HepG2 (cell line): ENCODE data around the gene LILRB3.
"Not testable (repeated sequence)": the region's sequence is repeated elsewhere in the genome, so short reads cannot be mapped to it uniquely, and the experiment has no call there.

Experiments used
- CTCF ChIP-seq: sonication (generic); formaldehyde crosslinking; IDR thresholded peaks from 2 replicates; pipeline ENCODE4 v1.5.0; 2020; ENCODE audit warnings: mild to moderate bottlenecking, missing genetic modification reagents, moderate library complexity
- GLI4 ChIP-seq: sonication (generic); formaldehyde crosslinking; IDR thresholded peaks from 2 replicates; pipeline ENCODE4 v1.5.1; 2020; ENCODE audit warnings: missing genetic modification reagents, mild to moderate bottlenecking, moderate library complexity, borderline replicate concordance
- POLR2A ChIP-seq, 2 experiments: IDR thresholded peaks; 2 replicates each; pipeline ENCODE4 v1.6.1; 2011; ENCODE audit warnings: low read depth in 2 of 2, low read length in 2 of 2, mild to moderate bottlenecking in 1 of 2, moderate library complexity in 1 of 2; ENCODE audit not compliant: insufficient read depth in 1 of 2
- SPEN ChIP-seq: sonication (generic); formaldehyde crosslinking; IDR thresholded peaks from 2 replicates; pipeline ENCODE4 v1.5.1; 2020; ENCODE audit warnings: low read depth, mild to moderate bottlenecking, missing genetic modification reagents
- ZNF33A ChIP-seq: sonication (generic); formaldehyde crosslinking; IDR thresholded peaks from 2 replicates; pipeline ENCODE4 v1.5.1; 2020; ENCODE audit warnings: missing genetic modification reagents, mild to moderate bottlenecking, moderate library complexity, borderline replicate concordance

GRCh38 chr19:54207193-54207592 is 15.6 kb downstream of the LILRB3 start:
- TF ChIP-seq ZNF33A (CRISPR knock-in tag); GLI4 (CRISPR knock-in tag); SPEN (CRISPR knock-in tag); POLR2A (IDR thresholded peaks at IDR 0.05; ENCODE audit: insufficient read depth in 1 of 2, low read depth in 2 of 2, low read length in 2 of 2); CTCF (CRISPR knock-in tag): not testable (repeated sequence)
